Measurements from ENCODE around the gene ALOX5.

DNA sequence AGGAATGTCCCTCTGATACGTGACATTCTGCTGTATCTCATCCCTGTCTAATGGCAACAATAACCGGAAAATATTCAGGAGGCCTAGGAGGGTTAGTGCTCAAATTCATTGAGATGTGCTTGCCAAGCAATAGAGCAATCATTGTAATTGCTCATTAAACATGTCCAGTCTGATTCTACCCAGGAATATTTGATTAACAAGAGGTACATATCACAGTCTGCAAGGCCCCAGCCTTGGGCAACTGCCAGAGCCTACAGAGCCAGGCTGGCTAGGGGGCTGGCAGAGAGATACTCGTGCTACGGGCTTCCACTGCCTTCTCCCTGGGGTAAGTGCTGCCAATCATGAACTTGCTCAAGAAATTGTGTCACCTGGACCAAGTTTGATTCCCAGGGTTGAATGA, 99.1 kb downstream of the ALOX5 start:
- no peak for TF ChIP-seq POLR2AphosphoS5 (IDR thresholded peaks at IDR 0.05; ENCODE audit: low read depth, low read length)
- TF ChIP-seq POLR2A (IDR thresholded peaks at IDR 0.05; ENCODE audit: low read depth, low read length), result no peak
- TF ChIP-seq TAF1 (IDR thresholded peaks at IDR 0.05; ENCODE audit: low read depth, low read length), result no peak
- no peak for TF ChIP-seq SPI1 (IDR thresholded peaks at IDR 0.05; ENCODE audit: low read depth, low read length)
